Measurements from ENCODE around the gene SDCCAG8. TPM values are rescaled to one million over a fixed set of nuclear protein-coding genes. Genes with fewer than 3 reads are reported as not detected.

Gene SDCCAG8
- total RNA-seq, 1 donor from 2014 or later, result 29.4 TPM

DNA sequence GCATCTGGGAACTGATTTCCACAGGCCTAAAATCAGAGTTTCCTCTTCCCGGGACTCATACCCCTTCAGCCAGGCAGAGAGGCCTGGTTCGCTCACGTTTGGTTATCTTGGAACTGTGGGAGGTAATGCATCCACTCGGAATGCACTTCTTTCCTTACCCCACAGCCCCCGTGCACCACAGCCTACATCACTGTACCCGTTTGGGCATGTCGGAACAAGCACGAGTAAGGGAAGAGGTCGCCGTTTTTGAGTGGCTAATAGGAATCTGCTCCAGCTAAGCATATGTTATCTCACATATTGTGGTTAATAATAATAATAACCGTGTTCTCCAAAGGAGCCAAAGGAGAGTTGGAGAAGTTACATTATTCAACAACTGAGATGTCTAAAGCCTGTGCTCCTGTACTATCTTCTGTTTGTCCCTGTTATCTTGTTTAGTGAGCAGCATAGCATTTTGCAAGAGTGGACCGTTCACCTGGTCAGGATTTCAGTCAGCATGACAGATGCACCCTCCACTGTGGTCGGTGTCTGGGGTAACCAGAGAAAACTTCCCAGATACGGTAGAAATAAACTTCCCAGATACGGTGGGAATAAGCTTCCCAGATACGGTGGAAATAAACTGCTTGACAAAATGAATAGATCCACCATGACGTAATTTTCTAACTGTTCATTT, 198.6 kb downstream of the SDCCAG8 start:
- DNase-seq (ENCODE audit: low read depth), result no peak

DNA sequence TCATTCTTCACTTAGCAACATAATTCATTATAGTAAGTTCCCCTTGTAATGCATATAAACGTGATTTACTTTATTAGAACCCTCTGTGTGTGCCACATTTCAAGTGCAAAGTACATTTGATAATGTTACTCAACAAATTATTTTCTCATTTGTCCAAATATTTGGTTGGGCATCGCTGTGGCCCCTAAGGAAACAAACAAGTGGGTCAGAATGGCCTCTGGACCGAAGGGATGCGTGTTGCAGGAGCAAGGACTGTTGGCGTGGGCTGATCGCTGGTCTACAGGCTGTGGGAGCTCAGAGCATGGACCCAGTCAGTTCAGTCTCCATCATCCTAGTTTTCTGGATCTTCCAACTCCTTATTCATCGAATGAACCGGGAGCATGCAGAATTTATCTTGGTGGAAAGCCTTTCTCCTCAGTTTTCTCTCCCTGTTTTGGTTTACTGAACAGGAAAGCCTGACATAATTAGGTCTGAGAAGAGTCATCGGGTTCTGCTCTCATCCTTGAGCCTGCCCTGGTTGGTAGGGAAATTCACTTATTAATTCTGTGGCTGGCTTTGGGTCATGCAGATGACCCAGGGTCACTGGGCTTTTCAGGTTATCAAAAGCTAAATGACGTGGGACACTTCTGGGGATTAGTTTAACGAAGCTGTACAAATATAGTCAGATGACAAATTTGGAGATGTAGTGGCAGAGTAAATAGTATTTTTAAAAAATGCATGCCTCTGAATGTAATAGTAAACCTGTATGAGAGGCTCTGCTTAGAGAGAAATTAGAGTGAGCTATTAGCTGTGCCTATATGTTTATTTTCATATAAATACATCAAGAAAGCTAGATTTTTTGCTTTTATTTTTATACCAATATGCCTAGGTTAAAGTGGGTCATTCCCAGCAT, 200.2 kb downstream of the SDCCAG8 start:
- DNase-seq (ENCODE audit: low read depth), result no peak

DNA sequence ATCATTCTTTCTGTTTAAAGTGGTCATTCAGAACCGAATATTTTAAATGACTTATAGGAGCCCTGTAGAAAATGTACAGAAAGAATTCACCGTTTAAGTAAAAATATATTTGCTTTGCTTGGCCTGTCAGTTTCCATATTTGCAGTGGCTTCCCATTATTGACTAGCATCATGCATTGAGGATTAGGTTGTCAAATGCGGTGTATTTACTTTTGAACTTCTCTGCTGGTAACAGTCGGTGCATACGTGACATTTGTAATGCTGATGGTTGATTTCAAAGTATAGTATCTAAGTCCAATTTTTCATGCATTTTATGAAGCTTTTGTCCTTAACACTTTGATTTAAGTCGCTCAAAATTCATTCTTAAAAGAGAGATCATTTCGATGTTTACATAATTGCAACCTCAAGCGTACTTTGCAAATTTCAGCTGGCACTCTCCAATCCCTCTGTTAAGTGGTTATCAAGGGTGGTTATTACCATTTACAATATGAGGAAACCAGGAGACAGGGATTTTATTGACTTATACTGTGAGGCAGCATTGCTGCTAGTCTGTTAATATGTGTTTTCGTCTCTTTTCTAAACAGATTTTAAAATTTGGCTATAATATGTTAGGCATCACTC, 201.6 kb downstream of the SDCCAG8 start:
- DNase-seq (ENCODE audit: low read depth), result no peak

DNA sequence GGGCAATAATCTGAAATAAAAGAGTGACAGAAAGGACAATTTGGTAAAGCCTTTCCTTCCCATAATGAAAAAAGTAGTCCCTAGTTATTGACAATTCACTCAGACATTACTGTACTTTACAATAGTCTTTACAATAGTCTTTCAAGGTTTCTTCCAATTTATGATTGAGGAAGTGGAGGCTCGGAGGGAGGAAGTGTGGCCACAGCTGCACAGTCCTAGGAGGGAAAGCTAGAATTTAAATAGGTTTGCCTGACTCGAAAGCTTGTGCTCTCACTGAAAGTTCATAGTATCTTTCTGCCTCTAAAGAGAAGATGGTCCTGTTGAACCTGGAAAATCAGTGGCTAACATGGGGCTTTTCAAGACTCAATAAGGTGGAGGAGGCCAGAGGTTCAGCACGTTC, 203.2 kb downstream of the SDCCAG8 start:
- DNase-seq (ENCODE audit: low read depth), result no peak

DNA sequence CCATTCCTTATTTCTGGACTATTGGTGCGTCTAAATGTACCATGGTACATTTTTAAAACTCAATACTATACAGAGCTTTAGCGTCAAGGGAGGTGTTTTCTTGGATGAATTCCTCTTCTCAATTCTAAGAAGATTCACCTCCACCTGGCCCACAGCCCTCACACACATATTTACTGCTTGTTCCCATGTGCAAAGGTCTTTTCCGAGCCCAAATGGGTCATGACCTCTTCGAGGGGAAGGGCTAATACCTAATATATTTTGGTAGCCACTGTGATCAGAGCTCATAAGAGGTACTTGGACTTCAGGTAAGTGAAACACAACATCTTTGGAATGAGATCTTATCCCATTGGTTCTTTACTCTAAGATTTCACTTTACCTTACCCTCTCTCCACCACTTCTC, 205.9 kb downstream of the SDCCAG8 start:
- DNase-seq (ENCODE audit: low read depth), result no peak

DNA sequence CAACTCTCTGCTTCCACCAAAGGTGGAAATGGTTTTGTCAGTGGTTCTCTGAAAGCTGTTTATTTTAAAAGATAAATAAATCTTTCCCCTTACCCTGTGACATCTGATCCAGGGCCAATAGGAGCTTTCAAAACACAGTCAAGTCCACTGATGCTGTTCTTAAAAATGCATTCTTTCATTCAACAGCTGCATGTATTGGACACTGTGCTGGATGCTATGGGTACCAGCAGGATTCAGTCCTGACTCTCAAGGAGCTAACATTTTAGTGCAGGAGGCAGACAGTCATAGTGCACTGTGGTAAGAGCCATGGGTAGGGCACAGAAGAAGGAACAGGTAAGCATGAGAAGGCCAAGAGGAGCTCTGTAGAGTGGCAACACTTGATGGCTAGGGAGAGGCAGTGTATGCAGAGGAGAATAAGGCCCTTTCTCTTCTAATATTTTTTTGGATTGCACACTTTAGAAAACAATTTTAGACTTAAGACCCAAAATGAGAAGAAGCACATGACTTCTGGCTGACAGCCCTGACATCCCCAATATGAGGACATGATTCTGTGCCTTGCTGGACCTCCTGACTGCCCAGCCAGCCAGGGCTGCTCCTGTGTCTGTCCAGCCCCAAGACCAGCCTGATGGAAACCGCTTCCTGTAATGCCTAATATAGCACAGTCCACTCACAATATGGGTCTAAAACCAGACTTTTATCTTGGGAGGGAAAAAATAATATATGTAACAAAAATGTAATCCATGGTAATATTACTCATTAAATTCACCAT, 207.3 kb downstream of the SDCCAG8 start:
- peak; percentile 11 for DNase-seq (ENCODE audit: low read depth)

DNA sequence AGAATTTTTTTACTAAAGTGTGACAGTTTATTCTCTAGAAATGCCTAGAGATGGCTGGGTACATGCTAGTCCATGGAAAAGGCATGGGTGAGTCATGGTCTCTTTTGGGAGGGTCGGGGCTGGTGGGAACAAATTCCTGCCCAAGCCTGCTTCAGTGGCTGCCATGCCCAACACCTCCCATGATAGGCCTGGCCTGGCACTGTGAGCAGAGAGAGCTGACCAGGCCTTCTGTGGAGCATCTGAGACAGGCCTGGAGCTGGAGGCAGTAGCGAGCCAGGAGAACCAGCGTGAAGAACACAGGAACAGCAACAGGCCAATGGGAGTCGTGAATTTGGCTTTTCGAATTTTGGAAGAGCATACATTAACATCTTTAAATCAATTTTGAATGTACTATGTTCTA, 209.2 kb downstream of the SDCCAG8 start:
- peak; percentile 47 for DNase-seq (ENCODE audit: low read depth)

DNA sequence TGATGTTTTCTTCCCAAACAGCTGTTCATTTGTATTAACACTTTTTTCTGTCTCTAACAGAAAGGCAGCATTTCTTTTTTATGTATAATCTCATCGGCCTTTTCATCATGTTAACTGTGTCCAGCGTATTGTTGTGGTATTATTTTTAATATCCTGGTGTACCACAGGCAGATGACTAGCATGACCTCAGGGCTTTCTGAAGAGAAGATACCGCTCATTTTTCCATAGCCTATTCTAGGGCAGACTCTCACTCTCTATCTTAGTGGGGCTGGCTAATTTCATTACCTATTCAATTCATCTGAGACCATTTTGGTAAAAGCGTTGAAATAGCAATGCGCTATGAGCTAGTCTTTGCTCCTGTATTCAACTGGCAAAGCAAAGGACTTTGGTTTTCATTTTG, 209.9 kb downstream of the SDCCAG8 start:
- DNase-seq (ENCODE audit: low read depth), result peak; percentile 54

DNA sequence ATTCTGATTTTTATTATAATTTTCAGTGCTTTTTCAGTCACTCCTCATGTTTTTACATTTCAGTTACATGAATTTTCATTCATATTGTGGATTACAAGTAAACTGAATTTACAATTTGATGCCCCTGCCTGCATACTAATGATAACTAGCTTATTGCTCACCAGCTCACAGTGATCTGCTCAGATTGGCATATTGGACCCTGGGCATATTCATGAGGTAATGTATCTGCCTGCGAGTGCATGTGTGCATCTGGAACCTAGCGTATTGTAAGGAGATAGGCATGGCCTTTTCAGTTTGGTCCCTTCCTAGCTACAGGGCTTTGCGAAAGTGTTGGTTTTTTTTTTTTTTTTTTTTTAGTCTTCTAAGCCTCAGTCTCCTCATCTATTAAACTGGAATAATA, 213.7 kb downstream of the SDCCAG8 start:
- DNase-seq (ENCODE audit: low read depth), result no peak

DNA sequence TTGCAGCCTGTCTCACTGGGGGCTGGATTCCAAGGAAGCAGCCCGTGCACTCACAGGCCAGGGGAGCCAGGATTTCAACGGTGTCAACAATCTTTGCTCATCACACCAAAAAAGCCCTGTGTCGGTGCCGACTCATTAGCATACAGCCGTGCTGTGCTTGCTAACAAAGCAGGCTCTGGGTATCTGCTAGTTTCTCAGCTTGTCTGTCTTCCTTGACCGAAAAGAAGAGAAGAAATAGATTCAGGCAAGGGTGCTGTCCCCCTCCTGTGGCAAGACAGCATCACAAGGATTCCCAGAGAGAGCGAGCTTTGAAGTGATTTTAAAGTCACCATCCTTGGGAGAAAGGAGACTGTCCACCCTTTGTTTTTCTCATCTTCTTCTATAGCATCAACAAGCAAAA, 214.7 kb downstream of the SDCCAG8 start:
- no peak for DNase-seq (ENCODE audit: low read depth)

DNA sequence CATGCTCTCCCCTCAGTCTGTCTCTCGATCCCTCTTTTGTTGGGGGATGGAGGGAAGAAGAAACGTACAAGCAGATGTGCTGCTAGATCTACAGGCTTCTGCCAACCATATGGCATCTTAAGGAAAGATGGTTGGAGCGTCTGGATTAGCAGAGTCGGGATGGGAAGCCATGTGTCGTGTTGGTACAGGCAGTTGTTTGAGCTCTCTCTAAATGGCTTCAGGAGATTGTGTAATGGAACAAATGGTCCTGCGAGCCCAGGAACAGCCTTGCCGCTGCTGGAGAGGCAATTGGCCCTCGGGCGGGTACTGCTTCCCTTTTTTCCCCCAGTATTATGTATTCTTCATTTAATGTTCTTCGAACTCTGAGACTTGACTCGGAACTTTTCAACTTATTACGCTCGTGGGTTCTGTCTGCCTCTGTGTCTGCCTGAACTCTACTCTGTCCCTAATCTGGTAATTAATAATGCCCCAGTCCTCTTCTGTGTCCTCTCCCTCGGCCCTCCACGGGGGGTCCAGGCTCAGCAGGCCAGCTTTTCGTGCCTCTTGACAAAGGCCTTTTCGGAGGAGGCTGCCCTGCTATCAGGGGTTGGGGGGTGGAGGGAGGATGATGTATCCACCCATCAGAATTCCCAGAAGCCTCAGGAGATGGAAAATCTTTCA, 215.3 kb downstream of the SDCCAG8 start:
- DNase-seq (ENCODE audit: low read depth), result no peak

DNA sequence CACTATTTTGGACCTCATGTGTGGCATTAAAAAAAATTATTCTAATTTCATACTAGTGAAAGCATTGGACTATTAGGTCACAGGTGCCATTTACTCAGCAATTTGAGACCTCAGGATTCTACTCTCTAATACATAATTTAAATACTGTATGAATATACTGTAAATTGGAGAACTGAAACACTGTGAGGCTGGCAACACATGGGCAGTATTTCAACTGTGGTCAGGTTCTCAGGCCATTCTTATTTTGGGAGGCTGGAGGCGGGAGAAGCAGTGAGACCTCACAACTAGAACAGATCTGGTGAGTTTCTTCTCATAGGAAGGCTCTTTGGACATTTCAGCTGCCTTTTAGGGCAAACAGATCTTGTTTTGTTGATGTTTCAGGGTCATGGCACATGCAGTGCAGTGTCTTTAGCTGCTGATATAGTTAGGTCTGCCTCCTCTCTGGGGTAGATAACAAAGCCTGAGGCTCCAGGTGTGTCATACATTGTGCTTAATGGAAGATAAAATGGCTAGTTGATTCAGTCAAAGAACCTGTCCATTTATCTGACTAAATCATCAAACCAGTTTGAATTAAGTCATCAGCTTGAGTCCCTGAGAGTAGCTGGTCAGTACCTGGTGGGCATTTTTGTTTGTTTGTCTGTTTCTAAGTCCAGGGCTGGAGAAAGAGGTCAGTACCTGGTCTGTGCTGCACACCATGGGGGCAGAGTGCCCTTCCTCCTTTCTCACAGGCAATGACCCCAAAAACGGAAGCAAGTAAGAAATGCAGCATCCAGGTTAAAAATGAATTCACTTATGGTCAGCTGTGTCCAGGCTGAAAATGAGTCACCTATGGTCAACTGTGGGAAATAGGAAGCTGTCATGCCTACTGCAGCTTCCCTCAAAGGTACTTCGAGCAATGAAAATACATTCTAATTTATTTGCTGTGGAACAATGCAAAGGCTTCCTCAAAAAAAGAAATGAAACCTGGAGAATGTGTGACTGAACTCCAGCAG, 216.2 kb downstream of the SDCCAG8 start:
- DNase-seq (ENCODE audit: low read depth), result peak; percentile 19

DNA sequence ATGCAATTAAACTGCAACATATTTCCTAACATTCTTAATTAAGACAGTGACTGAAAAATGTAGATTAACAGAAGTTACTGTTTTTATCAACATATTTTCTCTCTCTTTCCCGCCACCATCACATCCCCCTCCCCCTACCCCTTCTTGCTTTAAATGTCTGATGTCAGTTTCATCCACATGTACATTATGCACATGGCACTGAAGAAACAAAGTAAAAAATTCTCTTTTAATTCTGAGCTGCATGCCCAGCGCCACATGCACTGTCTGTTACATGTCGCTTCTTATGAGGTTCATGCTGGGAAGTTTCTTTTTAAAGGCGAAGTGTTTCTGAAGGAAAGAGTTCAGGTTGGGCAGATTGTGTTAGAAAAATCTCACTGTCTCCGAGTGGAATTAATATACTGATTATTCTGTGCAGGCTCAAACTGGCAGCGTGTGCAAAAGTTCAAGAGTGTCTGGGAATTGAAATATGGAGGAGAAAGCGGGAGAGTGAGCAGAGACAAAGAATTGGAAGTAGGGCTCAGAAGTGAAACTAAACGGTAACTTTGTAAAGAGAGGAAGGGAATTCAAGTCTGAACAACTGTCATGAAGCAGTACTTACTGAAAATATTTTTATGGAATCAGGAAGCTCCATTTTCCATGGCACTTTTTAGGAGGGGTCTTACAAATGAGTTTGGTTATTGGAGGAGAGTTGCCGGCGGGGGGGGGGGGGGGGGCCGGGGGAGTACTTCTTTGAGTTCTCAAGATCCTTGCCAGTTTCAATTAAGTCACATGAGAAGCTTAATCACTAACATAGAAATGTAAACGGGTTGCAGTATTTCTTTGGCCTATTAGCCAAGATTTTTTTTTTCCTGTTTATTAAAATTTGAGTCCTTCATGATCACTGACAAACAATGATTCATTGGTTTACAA, 217.6 kb downstream of the SDCCAG8 start:
- DNase-seq (ENCODE audit: low read depth), result peak; percentile 27

DNA sequence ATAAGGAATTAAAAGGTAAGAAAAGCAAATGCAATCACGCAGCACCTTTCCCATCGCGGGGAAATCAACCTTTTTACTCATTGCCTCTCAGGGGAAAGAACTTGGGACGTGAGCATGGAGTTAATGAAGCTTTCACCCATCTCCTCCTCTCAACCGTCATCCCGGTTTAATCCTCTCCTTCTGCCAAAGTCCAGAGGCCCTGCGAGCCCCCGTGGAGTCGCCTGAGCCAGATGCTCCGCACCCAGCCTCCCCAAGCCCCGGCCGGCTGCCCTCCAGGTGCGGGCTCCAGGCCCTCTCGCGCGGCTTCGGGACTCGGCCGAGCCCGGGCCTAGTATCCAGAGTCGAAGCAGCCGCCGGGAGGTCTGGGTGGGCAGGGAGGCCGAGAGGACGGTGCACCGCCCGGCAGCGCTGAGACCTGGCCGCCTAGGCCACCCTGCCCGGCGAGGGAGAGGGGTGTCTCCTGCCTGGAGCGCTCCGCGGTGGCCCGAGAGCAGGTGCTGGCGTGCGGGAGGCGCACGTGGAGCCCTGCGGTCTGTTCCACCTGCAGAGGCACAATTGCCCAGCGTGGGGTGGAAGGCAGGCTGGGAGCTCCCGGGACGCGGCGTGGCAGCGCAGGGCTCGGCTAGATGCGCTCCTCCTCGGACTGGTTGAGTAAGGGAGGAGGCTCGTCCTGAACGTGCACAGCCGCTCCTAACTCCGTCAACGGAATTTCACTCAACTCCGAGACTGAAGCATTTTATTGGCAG, 218.5 kb downstream of the SDCCAG8 start:
- DNase-seq (ENCODE audit: low read depth), result no peak

DNA sequence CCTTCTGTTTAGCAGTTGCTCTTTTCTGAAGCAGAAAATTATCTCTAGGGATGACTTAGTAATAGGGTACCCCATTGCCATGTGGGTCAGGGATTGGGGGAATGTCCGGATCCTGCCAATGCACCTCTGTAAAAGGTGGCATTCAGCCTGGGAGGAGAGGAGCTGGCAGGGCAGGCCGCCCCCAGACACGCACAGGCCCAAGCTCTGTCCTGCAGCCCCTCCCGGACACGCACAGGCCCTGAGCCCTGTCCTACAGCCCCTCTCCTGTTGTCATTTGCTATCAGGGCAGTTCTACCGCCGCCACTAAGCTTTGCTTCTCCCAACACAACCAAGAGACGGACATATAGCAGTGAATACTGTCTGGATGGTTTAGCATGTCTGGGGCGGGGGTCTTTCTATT, 219.1 kb downstream of the SDCCAG8 start:
- DNase-seq (ENCODE audit: low read depth), result no peak

DNA sequence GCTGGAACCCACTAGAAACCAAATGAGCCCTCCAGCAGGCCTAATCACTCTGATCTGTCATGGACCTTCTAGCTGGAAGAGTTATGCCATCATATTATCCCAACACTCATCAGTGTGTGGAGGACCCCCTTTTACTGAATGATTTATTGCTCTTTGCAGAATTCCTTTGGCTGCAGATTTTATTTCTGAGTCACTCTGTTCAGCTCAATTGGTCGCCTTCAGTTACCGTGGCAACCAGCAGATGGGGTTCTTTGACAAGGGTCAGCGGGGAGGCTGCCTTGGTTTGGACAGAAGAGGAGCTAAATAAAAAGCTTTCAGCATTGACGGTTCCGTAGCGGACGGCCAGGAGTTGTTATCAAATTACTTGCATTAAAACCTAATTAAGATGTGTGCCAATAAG, 220.1 kb downstream of the SDCCAG8 start:
- no peak for DNase-seq (ENCODE audit: low read depth)

DNA sequence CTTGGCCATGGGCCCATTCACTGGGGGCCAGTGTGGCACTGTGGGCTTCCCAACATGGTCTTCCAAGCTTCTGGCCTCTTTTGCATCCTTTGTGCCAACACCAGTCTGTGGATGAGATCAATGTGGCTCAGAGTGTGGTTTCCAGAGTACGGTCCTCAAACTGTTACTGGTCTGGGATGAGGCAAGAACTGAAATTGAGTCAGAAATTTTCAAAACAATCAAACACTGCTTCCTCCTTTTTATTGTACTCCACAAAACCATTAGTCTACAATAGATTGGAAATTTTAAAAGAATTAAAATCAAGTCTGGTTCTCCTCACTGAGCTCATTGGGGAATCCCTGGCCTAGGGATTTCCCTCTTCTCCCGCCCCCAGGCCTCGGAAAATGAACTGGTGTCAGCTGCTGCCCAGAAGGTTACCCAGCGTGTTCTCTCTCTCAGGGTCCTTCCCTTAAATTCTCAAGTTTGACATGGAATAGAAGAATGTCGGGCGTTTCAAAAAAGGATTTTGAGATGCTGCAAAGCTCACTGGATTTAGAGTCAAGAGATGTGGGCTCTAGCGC, 222.0 kb downstream of the SDCCAG8 start:
- DNase-seq (ENCODE audit: low read depth), result no peak

DNA sequence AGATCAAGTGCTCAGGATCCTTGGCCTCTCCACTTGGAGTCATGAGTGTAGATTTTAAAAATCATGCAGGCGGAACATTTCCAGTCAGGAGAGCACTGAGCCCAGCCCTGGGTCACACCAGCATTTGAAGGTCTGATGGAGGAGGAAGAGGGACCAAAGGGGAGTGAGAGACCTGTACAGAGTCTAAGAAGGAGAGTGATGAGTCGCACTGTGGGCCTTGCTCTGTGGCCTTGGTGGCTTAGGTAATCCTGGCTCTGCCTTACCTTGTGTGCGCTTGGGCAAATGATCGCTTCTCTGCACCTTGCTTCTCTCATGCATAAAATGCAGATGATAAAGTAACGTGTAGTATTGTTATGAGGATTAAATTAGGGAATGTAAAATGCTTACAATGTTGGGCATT, 225.3 kb downstream of the SDCCAG8 start:
- DNase-seq (ENCODE audit: low read depth), result no peak

Measured in myocyte (in vitro differentiated cells).